Natural killer cell treated with Interleukin-12 subunit alpha and Interleukin-12 subunit beta and Interleukin-15 and Interleukin-18, amount 100 ng/mL, for 72 hours (primary cell): Measurements from ENCODE around the gene PARD3. TPM values are rescaled to one million over a fixed set of nuclear protein-coding genes. Genes with fewer than 3 reads are reported as not detected.

Experiments used
- ATAC-seq, 2 donors: fragments of 150-1000 bp; cut with Tn5 transposase in 1 of 2; sonication (Bioruptor Pico), chemical (Tn5 transposase) in 1 of 2; 2 replicates each; pipeline ENCODE4 v1.10.0; 2021
- DNase-seq: peaks from one replicate; pipeline ENCODE4 v3.0.0; 2022; ENCODE audit warnings: low spot score
- H3K27ac Mint-ChIP-seq, 2 donors: 1 replicate in 1 of 2; 2 replicates in 1 of 2; pipeline ENCODE4 v1.8.0; 2022; ENCODE audit warnings: mixed read lengths in 2 of 2, mild to moderate bottlenecking in 1 of 2, moderate library complexity in 1 of 2
- H3K27me3 Mint-ChIP-seq, 2 donors: 1 replicate in 1 of 2; 2 replicates in 1 of 2; pipeline ENCODE4 v1.8.0; 2022; ENCODE audit warnings: mixed read lengths in 2 of 2
- H3K36me3 Mint-ChIP-seq: one replicate; pipeline ENCODE4 v1.8.0; 2022; ENCODE audit warnings: mixed read lengths
- H3K4me1 Mint-ChIP-seq, 2 donors: 1 replicate in 1 of 2; 2 replicates in 1 of 2; pipeline ENCODE4 v1.8.0; 2022; ENCODE audit warnings: low read depth in 2 of 2, mixed read lengths in 2 of 2, mild to moderate bottlenecking in 1 of 2
- H3K4me3 Mint-ChIP-seq: one replicate; pipeline ENCODE4 v1.8.0; 2022; ENCODE audit warnings: mixed read lengths
- H3K9me3 Mint-ChIP-seq: 2 replicates; pipeline ENCODE4 v1.8.0; 2022; ENCODE audit warnings: mixed read lengths
- total RNA-seq, 2 donors: library from RNA; stranded (reverse); gene quantifications; one replicate each; pipeline ENCODE4 v1.2.3, GENCODE V29; 2022

Gene PARD3
- total RNA-seq, 2 donors from 2014 or later = 0.56 TPM; not detected in 1

GRCh38 chr10:34776090-34776690 lies 38.9 kb downstream of the PARD3 start:
- Mint-ChIP-seq H3K9me3 (no peaks in the 10 kb centered on the region), H3K4me1 (peaks cover 3 to 6% of the 10 kb centered on the region in 2 donors), H3K36me3 (no peaks in the 10 kb centered on the region), H3K27ac (no peak overlapping the region), H3K27me3 (peaks cover 18 to 28% of the 10 kb centered on the region in 2 donors), H3K4me3 (no peak overlapping the region)
- DNase-seq = no peak
- ATAC-seq = no peak

GRCh38 chr10:34775044-34775637 lies 40.0 kb downstream of the PARD3 start:
- DNase-seq (no peak), ATAC-seq (no peak)
- Mint-ChIP-seq H3K27ac (no peak overlapping the region), H3K27me3 (peaks cover 14 to 17% of the 10 kb centered on the region in 2 donors), H3K4me1 (no peaks in the 10 kb centered on the region), H3K9me3 (no peaks in the 10 kb centered on the region), H3K4me3 (no peak overlapping the region), H3K36me3 (no peaks in the 10 kb centered on the region)

- DNase-seq (no peak), ATAC-seq (no peak)
Observed at GRCh38 chr10:34773636-34774630, 41.2 kb downstream of the PARD3 start.

GRCh38 chr10:34771525-34771924 lies 43.6 kb downstream of the PARD3 start:
- H3K4me3 Mint-ChIP-seq = no peak overlapping the region
- DNase-seq = no peak
- peaks cover 17 to 18% of the 10 kb centered on the region in 2 donors for H3K27me3 Mint-ChIP-seq
- no peaks in the 10 kb centered on the region for H3K36me3 Mint-ChIP-seq
- no peaks in the 10 kb centered on the region for H3K9me3 Mint-ChIP-seq
- H3K27ac Mint-ChIP-seq = no peak overlapping the region
- no peak for ATAC-seq
- H3K4me1 Mint-ChIP-seq = no peaks in the 10 kb centered on the region

More at GRCh38 chr10:34773636-34774630, 41.2 kb downstream of the PARD3 start:
- Mint-ChIP-seq H3K27ac (no peak overlapping the region), H3K4me3 (no peak overlapping the region), H3K9me3 (no peaks in the 10 kb centered on the region), H3K36me3 (no peaks in the 10 kb centered on the region), H3K4me1 (no peaks in the 10 kb centered on the region), H3K27me3 (peaks cover 12 to 18% of the 10 kb centered on the region in 2 donors)

GRCh38 chr10:34771106-34771505 lies 44.0 kb downstream of the PARD3 start:
- no peak for ATAC-seq
- no peaks in the 10 kb centered on the region for H3K9me3 Mint-ChIP-seq
- H3K27me3 Mint-ChIP-seq = peaks cover 14 to 17% of the 10 kb centered on the region in 2 donors
- DNase-seq = no peak
- H3K36me3 Mint-ChIP-seq = no peaks in the 10 kb centered on the region
- H3K4me3 Mint-ChIP-seq = no peak overlapping the region
- no peak overlapping the region for H3K27ac Mint-ChIP-seq
- no peaks in the 10 kb centered on the region for H3K4me1 Mint-ChIP-seq

GRCh38 chr10:34769899-34770298 lies 45.2 kb downstream of the PARD3 start:
- ATAC-seq = no peak
- H3K4me3 Mint-ChIP-seq = no peak overlapping the region
- no peak overlapping the region for H3K27ac Mint-ChIP-seq
- peaks cover 5 to 13% of the 10 kb centered on the region in 2 donors for H3K27me3 Mint-ChIP-seq
- no peak for DNase-seq
- no peaks in the 10 kb centered on the region for H3K36me3 Mint-ChIP-seq
- no peaks in the 10 kb centered on the region for H3K9me3 Mint-ChIP-seq
- H3K4me1 Mint-ChIP-seq = no peaks in the 10 kb centered on the region

GRCh38 chr10:34768972-34769330 lies 46.1 kb downstream of the PARD3 start:
- Mint-ChIP-seq H3K27me3 (peaks cover 5 to 10% of the 10 kb centered on the region in 2 donors), H3K4me1 (no peaks in the 10 kb centered on the region), H3K4me3 (no peak overlapping the region), H3K27ac (no peak overlapping the region), H3K36me3 (no peaks in the 10 kb centered on the region), H3K9me3 (no peaks in the 10 kb centered on the region)
- ATAC-seq (peak in 1 of 2 donors; percentile 43), DNase-seq (no peak)

GRCh38 chr10:34768261-34768971 lies 46.7 kb downstream of the PARD3 start:
- Mint-ChIP-seq H3K36me3 (no peaks in the 10 kb centered on the region), H3K4me1 (no peaks in the 10 kb centered on the region), H3K9me3 (no peaks in the 10 kb centered on the region), H3K4me3 (no peak overlapping the region), H3K27ac (no peak overlapping the region), H3K27me3 (peaks cover 5 to 10% of the 10 kb centered on the region in 2 donors)
- ATAC-seq (peak in 1 of 2 donors; percentile 26), DNase-seq (no peak)

GRCh38 chr10:34766811-34767494 lies 48.1 kb downstream of the PARD3 start:
- Mint-ChIP-seq H3K4me1 (no peaks in the 10 kb centered on the region), H3K36me3 (no peaks in the 10 kb centered on the region), H3K27ac (no peak overlapping the region), H3K27me3 (peaks cover 11 to 14% of the 10 kb centered on the region in 2 donors), H3K4me3 (no peak overlapping the region), H3K9me3 (no peaks in the 10 kb centered on the region)
- ATAC-seq (no peak), DNase-seq (no peak)

GRCh38 chr10:34766266-34766600 lies 48.9 kb downstream of the PARD3 start:
- H3K4me3 Mint-ChIP-seq = no peak overlapping the region
- H3K36me3 Mint-ChIP-seq = no peaks in the 10 kb centered on the region
- DNase-seq (no peak), ATAC-seq (no peak)
- no peaks in the 10 kb centered on the region for H3K9me3 Mint-ChIP-seq
- peaks cover 11 to 14% of the 10 kb centered on the region in 2 donors for H3K27me3 Mint-ChIP-seq
- no peaks in the 10 kb centered on the region for H3K4me1 Mint-ChIP-seq
- H3K27ac Mint-ChIP-seq = no peak overlapping the region

- DNase-seq (no peak), ATAC-seq (no peak)
- H3K36me3 Mint-ChIP-seq = no peaks in the 10 kb centered on the region
- no peak overlapping the region for H3K4me3 Mint-ChIP-seq
- no peaks in the 10 kb centered on the region for H3K4me1 Mint-ChIP-seq
- H3K27ac Mint-ChIP-seq = no peak overlapping the region
- peaks cover 7 to 11% of the 10 kb centered on the region in 2 donors for H3K27me3 Mint-ChIP-seq
- H3K9me3 Mint-ChIP-seq = no peaks in the 10 kb centered on the region
Observed at GRCh38 chr10:34764472-34764946, 50.6 kb downstream of the PARD3 start.

- Mint-ChIP-seq H3K9me3 (no peaks in the 10 kb centered on the region), H3K27me3 (peaks cover 7 to 11% of the 10 kb centered on the region in 2 donors), H3K36me3 (no peaks in the 10 kb centered on the region), H3K4me1 (no peaks in the 10 kb centered on the region), H3K4me3 (no peak overlapping the region), H3K27ac (no peak overlapping the region)
- no peak for ATAC-seq
- DNase-seq = no peak
Observed at GRCh38 chr10:34762603-34763299, 52.3 kb downstream of the PARD3 start.
